Measurements from ENCODE around the gene CFAP299. TPM values are rescaled to one million over a fixed set of nuclear protein-coding genes. Genes with fewer than 3 reads are reported as not detected.
"Not testable (repeated sequence)": the region's sequence is repeated elsewhere in the genome, so short reads cannot be mapped to it uniquely, and the experiment has no call there.

The CFAP299 gene
- polyA plus RNA-seq, 1 experiment = 1.4 TPM

- TF ChIP-seq, protein P1, sequence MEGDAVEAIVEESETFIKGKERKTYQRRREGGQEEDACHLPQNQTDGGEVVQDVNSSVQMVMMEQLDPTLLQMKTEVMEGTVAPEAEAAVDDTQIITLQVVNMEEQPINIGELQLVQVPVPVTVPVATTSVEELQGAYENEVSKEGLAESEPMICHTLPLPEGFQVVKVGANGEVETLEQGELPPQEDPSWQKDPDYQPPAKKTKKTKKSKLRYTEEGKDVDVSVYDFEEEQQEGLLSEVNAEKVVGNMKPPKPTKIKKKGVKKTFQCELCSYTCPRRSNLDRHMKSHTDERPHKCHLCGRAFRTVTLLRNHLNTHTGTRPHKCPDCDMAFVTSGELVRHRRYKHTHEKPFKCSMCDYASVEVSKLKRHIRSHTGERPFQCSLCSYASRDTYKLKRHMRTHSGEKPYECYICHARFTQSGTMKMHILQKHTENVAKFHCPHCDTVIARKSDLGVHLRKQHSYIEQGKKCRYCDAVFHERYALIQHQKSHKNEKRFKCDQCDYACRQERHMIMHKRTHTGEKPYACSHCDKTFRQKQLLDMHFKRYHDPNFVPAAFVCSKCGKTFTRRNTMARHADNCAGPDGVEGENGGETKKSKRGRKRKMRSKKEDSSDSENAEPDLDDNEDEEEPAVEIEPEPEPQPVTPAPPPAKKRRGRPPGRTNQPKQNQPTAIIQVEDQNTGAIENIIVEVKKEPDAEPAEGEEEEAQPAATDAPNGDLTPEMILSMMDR (IDR thresholded peaks at IDR 0.05; ENCODE audit: low read depth, low read length) = no peak
These were observed 404.8 kb downstream of the CFAP299 start for GRCh38 chr4:80740375-80740774.

GRCh38 chr4:80749558-80749957, 414.0 kb downstream of the CFAP299 start:
- H3K27ac ChIP-seq (ENCODE audit: low read depth, low read length); H3K27me3 ChIP-seq (ENCODE audit: control insufficient read depth, insufficient read depth, low read length); H3K9me3 ChIP-seq (ENCODE audit: control insufficient read depth, insufficient read depth, low read length); CTCF ChIA-PET; H3K4me3 ChIP-seq (ENCODE audit: low read depth, low read length); POLR2A ChIA-PET; DNase-seq (ENCODE audit: low read depth, low spot score): not testable (repeated sequence)

More at GRCh38 chr4:80740375-80740774, 404.8 kb downstream of the CFAP299 start:
- CTCF ChIA-PET = no interaction called here
- no peak for DNase-seq (ENCODE audit: low read depth, low spot score)
- Histone ChIP-seq H3K27me3 (ENCODE audit: control insufficient read depth, insufficient read depth, low read length) (no peaks in the 10 kb centered on the region), H3K27ac (ENCODE audit: low read depth, low read length) (no peak overlapping the region), H3K4me3 (ENCODE audit: low read depth, low read length) (no peak overlapping the region), H3K9me3 (ENCODE audit: control insufficient read depth, insufficient read depth, low read length) (no peaks in the 10 kb centered on the region)
- POLR2A ChIA-PET = no interaction called here

DNA sequence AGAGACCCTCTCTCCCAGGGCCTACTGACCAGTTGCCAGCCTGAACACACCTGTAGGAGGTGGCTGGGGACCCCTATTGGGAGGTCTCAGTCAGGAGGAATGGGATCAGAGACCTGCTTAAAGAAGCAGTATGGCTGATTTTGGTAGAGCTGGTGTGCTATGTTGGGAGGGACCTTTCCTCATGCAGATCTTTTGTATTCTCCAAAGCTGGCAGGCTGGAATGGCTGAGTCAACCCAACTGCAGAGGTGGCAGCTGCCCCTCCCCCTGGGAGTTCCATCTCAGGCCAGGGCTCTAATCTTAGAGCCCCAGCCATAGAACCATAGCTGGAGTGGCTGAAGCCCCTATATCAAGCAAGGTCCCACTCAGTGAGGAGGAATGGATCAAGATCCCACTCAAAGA, 415.7 kb downstream of the CFAP299 start:
- Histone ChIP-seq H3K9me3 (ENCODE audit: control insufficient read depth, insufficient read depth, low read length) (no peaks in the 10 kb centered on the region), H3K27me3 (ENCODE audit: control insufficient read depth, insufficient read depth, low read length) (no peaks in the 10 kb centered on the region), H3K4me3 (ENCODE audit: low read depth, low read length) (no peak overlapping the region), H3K27ac (ENCODE audit: low read depth, low read length) (no peak overlapping the region)
- ChIA-PET POLR2A (no interaction called here), CTCF (no interaction called here)
- DNase-seq (ENCODE audit: low read depth, low spot score) = no peak
- TF ChIP-seq, protein P1 (IDR thresholded peaks at IDR 0.05; ENCODE audit: low read depth, low read length) = no peak

DNA sequence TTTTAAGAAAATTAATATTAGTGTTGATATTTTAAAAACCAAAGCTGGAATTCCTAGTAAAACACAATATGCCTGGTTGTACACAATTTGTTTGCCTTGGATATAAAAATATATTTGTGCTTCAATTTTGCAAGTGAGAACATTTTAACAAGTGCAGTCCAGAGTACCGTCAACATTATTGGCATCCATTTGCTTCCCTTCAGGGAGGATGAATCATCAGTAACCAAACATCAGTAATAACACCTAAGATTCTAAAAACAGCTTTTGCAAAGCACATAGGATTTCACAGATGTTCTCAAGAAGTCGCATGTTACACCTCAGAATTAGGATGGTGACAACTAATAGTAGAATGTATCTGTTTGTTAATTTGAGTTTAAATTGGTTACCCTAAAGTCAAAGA, 432.4 kb downstream of the CFAP299 start:
- Histone ChIP-seq H3K27ac (ENCODE audit: low read depth, low read length) (no peak overlapping the region), H3K4me3 (ENCODE audit: low read depth, low read length) (no peak overlapping the region), H3K27me3 (ENCODE audit: control insufficient read depth, insufficient read depth, low read length) (no peaks in the 10 kb centered on the region), H3K9me3 (ENCODE audit: control insufficient read depth, insufficient read depth, low read length) (no peaks in the 10 kb centered on the region)
- POLR2A ChIA-PET = no interaction called here
- DNase-seq (ENCODE audit: low read depth, low spot score) = no peak
- CTCF ChIA-PET = no interaction called here
- TF ChIP-seq, protein P1 (IDR thresholded peaks at IDR 0.05; ENCODE audit: low read depth, low read length) = no peak

DNA sequence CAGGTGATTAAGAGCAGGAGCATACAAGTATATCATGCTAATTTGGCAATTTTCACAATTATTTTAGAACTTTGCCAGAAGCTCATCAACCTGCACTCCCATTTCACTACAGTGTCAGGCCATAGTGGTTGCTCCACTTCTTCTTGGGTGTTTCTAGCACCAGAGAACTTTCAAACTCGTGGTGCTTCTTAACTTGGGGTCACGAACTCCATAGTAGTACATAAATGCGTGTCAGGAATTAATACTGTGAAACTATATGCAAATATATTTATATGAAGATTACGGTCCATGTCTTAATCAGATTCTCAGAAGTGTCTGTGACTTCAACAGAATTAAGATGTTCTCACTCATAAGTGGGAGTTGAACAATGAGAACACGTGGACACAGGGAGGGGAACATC, 440.6 kb downstream of the CFAP299 start:
- TF ChIP-seq, protein P1 (IDR thresholded peaks at IDR 0.05; ENCODE audit: low read depth, low read length) = no peak
- no peak overlapping the region for H3K27ac ChIP-seq (ENCODE audit: low read depth, low read length)
- H3K9me3 ChIP-seq (ENCODE audit: control insufficient read depth, insufficient read depth, low read length) = no peaks in the 10 kb centered on the region
- H3K27me3 ChIP-seq (ENCODE audit: control insufficient read depth, insufficient read depth, low read length) = no peaks in the 10 kb centered on the region
- CTCF ChIA-PET = no interaction called here
- POLR2A ChIA-PET = no interaction called here
- no peak for DNase-seq (ENCODE audit: low read depth, low spot score)
- no peak overlapping the region for H3K4me3 ChIP-seq (ENCODE audit: low read depth, low read length)

DNA sequence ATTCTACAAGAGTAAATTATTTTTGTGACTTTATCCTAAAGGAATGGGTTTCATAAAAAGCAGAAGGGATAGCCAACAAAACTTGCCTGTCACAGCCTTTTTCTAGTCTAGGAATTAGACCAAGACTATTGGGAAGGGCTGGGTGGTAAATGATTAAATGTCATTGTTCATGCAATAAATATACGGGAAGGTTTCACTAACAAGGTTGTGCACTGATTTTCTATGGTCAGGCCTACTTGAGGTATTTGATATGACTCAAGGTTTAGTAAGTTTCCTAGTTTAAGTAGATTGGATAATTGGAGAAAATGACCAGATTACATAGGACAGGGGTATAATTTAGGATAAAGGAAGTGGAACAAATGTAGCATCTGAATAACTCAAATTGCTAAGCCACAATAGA, 445.9 kb downstream of the CFAP299 start:
- no peak for DNase-seq (ENCODE audit: low read depth, low spot score)
- no peak overlapping the region for H3K4me3 ChIP-seq (ENCODE audit: low read depth, low read length)
- ChIA-PET CTCF (interaction anchor here (1.5 kb wide), 1 partner anchor 209 kb away, joined by 3 read pairs; no protein-coding TSS in a partner anchor), POLR2A (no interaction called here)
- no peaks in the 10 kb centered on the region for H3K27me3 ChIP-seq (ENCODE audit: control insufficient read depth, insufficient read depth, low read length)
- TF ChIP-seq, protein P1 (IDR thresholded peaks at IDR 0.05; ENCODE audit: low read depth, low read length) = no peak
- no peaks in the 10 kb centered on the region for H3K9me3 ChIP-seq (ENCODE audit: control insufficient read depth, insufficient read depth, low read length)
- no peak overlapping the region for H3K27ac ChIP-seq (ENCODE audit: low read depth, low read length)
